MM.1S (cell line): ENCODE data around the gene ANKRD34B.

ENCODE experiments used
- DNase-seq: peaks from one replicate; pipeline ENCODE4 v3.0.0-alpha.2; 2015
- H2AFZ ChIP-seq: fragments of 300-600 bp; sonication (generic); 2 replicates; pipeline ENCODE4 v1.6.0; 2016; ENCODE audit warnings: antibody characterized with exemption, low read length
- H3F3A ChIP-seq: fragments of 300-600 bp; sonication (generic); 2 replicates; pipeline ENCODE4 v1.6.1; 2016; ENCODE audit warnings: mild to moderate bottlenecking, antibody characterized with exemption, low read length, moderate library complexity, mixed read lengths; ENCODE audit not compliant: insufficient read depth
- H3K27ac ChIP-seq: fragments of 300-600 bp; sonication (generic); 2 replicates; pipeline ENCODE4 v1.5.1; 2016; ENCODE audit warnings: mild to moderate bottlenecking, low read length
- H3K27me3 ChIP-seq: fragments of 300-600 bp; sonication (generic); replicated peaks from 2 replicates; pipeline ENCODE4 v1.6.0; 2016; ENCODE audit warnings: low read length; ENCODE audit not compliant: insufficient read depth
- H3K36me3 ChIP-seq: fragments of 300-600 bp; sonication (generic); replicated peaks from 2 replicates; pipeline ENCODE4 v1.6.1; 2016; ENCODE audit warnings: mild to moderate bottlenecking, low read length, mixed read lengths; ENCODE audit not compliant: insufficient read depth
- H3K4me1 ChIP-seq: fragments of 300-600 bp; sonication (generic); 2 replicates; pipeline ENCODE4 v1.6.1; 2016; ENCODE audit warnings: low read length, mixed read lengths
- H3K4me2 ChIP-seq: fragments of 300-600 bp; sonication (generic); 2 replicates; pipeline ENCODE4 v1.6.0; 2016; ENCODE audit warnings: low read depth, low read length
- H3K4me3 ChIP-seq: fragments of 300-600 bp; sonication (generic); 2 replicates; pipeline ENCODE4 v1.5.1; 2016; ENCODE audit warnings: low read length, mixed read lengths
- H3K79me2 ChIP-seq: fragments of 300-600 bp; sonication (generic); 2 replicates; pipeline ENCODE4 v1.6.1; 2016; ENCODE audit warnings: mixed run types, low read length, mixed read lengths
- H3K9ac ChIP-seq: fragments of 300-600 bp; sonication (generic); 2 replicates; pipeline ENCODE4 v1.6.1; 2016; ENCODE audit warnings: low read length, mixed read lengths
- H3K9me2 ChIP-seq: fragments of 300-600 bp; sonication (generic); replicated peaks from 2 replicates; pipeline ENCODE4 v1.6.1; 2016; ENCODE audit warnings: mild to moderate bottlenecking, low read length, mixed read lengths; ENCODE audit not compliant: insufficient read depth
- H3K9me3 ChIP-seq: fragments of 300-600 bp; sonication (generic); replicated peaks from 2 replicates; pipeline ENCODE4 v1.6.1; 2016; ENCODE audit warnings: mild to moderate bottlenecking, low read length, mixed read lengths; ENCODE audit not compliant: insufficient read depth
- H4K20me1 ChIP-seq: fragments of 300-600 bp; sonication (generic); 2 replicates; pipeline ENCODE4 v1.6.1; 2016; ENCODE audit warnings: mild to moderate bottlenecking, low read length, moderate library complexity, mixed read lengths; ENCODE audit not compliant: insufficient read depth
- CTCF ChIP-seq: fragments of 300-600 bp; sonication (generic); IDR thresholded peaks from 2 replicates; pipeline ENCODE4 v1.5.1; 2016; ENCODE audit warnings: antibody characterized with exemption, low read length, mixed read lengths
- EZH2 ChIP-seq: fragments of 300-600 bp; sonication (generic); optimal IDR thresholded peaks from 2 replicates; pipeline ENCODE3; 2017; ENCODE audit warnings: low read depth, mild to moderate bottlenecking, antibody characterized with exemption, low read length, mixed read lengths
- EZH2phosphoT487 ChIP-seq: fragments of 300-600 bp; sonication (generic); IDR thresholded peaks from 2 replicates; pipeline ENCODE4 v1.6.1; 2018; ENCODE audit warnings: antibody characterized with exemption, low read length

Gene ANKRD34B

GRCh38 chr5:80541392-80541791 is 28.7 kb downstream of the ANKRD34B start:
- Histone ChIP-seq H3K4me1 (no peaks in the 10 kb centered on the region), H3F3A (no peaks in the 10 kb centered on the region), H2AFZ (no peak overlapping the region), H4K20me1 (no peaks in the 10 kb centered on the region), H3K9me3 (no peaks in the 10 kb centered on the region), H3K79me2 (no peaks in the 10 kb centered on the region), H3K27me3 (no peaks in the 10 kb centered on the region), H3K4me2 (no peak overlapping the region), H3K36me3 (no peaks in the 10 kb centered on the region), H3K4me3 (no peak overlapping the region), H3K9me2 (no peaks in the 10 kb centered on the region), H3K9ac (no peak overlapping the region), H3K27ac (no peak overlapping the region)
- TF ChIP-seq EZH2 (no peak), EZH2phosphoT487 (no peak), CTCF (no peak)
- no peak for DNase-seq

GRCh38 chr5:80540691-80541090 is 29.4 kb downstream of the ANKRD34B start:
- H3K9me3 ChIP-seq = no peaks in the 10 kb centered on the region
- H4K20me1 ChIP-seq = no peaks in the 10 kb centered on the region
- TF ChIP-seq EZH2phosphoT487 (no peak), CTCF (no peak), EZH2 (no peak)
- no peaks in the 10 kb centered on the region for H3K79me2 ChIP-seq
- no peaks in the 10 kb centered on the region for H3K27me3 ChIP-seq
- H3K4me3 ChIP-seq = no peak overlapping the region
- no peaks in the 10 kb centered on the region for H3K9me2 ChIP-seq
- H3K36me3 ChIP-seq = no peaks in the 10 kb centered on the region
- no peak for DNase-seq
- no peak overlapping the region for H2AFZ ChIP-seq
- H3F3A ChIP-seq = no peaks in the 10 kb centered on the region
- H3K9ac ChIP-seq = no peak overlapping the region
- no peak overlapping the region for H3K4me2 ChIP-seq
- no peak overlapping the region for H3K27ac ChIP-seq
- no peaks in the 10 kb centered on the region for H3K4me1 ChIP-seq

DNA sequence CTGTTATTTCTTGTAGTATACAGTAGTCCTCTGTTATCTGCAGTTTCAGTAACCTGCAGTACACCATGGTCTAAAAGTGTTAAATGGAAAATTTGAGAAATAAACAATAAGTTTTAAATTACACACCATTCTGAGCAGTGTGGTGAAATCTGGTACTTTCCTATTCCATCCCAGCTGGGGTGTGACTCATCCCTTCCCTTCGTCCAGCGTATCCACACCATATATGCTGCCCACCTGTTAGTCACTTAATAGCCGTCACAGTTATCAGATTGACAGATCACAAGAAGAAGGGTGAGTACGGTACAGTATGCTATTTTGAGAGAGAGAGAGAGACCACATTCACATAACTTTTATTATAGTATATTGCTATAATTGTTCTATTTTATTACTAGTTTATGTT is 53.3 kb downstream of the ANKRD34B start:
- no peaks in the 10 kb centered on the region for H3K79me2 ChIP-seq
- H3K4me1 ChIP-seq = no peaks in the 10 kb centered on the region
- no peak overlapping the region for H3K9ac ChIP-seq
- no peak overlapping the region for H3K4me3 ChIP-seq
- TF ChIP-seq CTCF (no peak), EZH2 (no peak), EZH2phosphoT487 (no peak)
- no peaks in the 10 kb centered on the region for H3F3A ChIP-seq
- no peaks in the 10 kb centered on the region for H3K9me3 ChIP-seq
- no peaks in the 10 kb centered on the region for H3K9me2 ChIP-seq
- no peaks in the 10 kb centered on the region for H3K36me3 ChIP-seq
- H4K20me1 ChIP-seq = no peaks in the 10 kb centered on the region
- H3K27me3 ChIP-seq = no peaks in the 10 kb centered on the region
- no peak overlapping the region for H3K4me2 ChIP-seq
- DNase-seq = no peak
- no peak overlapping the region for H3K27ac ChIP-seq
- H2AFZ ChIP-seq = no peak overlapping the region
